Panc1 (cell line): Measurements from ENCODE around the gene ANKRD61. TPM values are rescaled to one million over a fixed set of nuclear protein-coding genes. Genes with fewer than 3 reads are reported as not detected.
"Not testable (repeated sequence)": the region's sequence is repeated elsewhere in the genome, so short reads cannot be mapped to it uniquely, and the experiment has no call there.

Experiments used
- ATAC-seq: fragments of 200-7000 bp; cut with Tn5 transposase; 2 replicates; pipeline ENCODE4 v1.9.1; 2020; ENCODE audit warnings: mild to moderate bottlenecking, moderate library complexity
- BruUV-seq: library from RNA; stranded (reverse); fragments of 400-500 nt; replicated peaks from 2 replicates; lab custom pipeline; 2021; lab: Mats Ljungman, UMichigan
- CTCF ChIA-PET: fragments of 300-600 bp; sonication (Branson Sonifier 250); formaldehyde crosslinking; loops from one replicate; lab custom pipeline; 2022; ENCODE audit warnings: antibody characterized with exemption; lab: Charles Lee
- POLR2A ChIA-PET: fragments of 300-600 bp; sonication (Branson Sonifier 250); formaldehyde crosslinking; loops from one replicate; lab custom pipeline; 2022; ENCODE audit warnings: antibody characterized with exemption; lab: Charles Lee
- DNase-seq: peaks from one replicate; pipeline ENCODE4 v3.0.0-alpha.2; 2010; ENCODE audit warnings: low read depth, low spot score
- H3K27ac ChIP-seq: 2 replicates; pipeline ENCODE4 v1.5.1; 2011; ENCODE audit warnings: mild to moderate bottlenecking, low read length, inconsistent platforms
- H3K27me3 ChIP-seq: fragments of 200-500 bp; sonication (Bioruptor generic); 2 replicates; pipeline ENCODE4 v1.6.0; 2014; ENCODE audit warnings: low read length, inconsistent platforms; ENCODE audit not compliant: control insufficient read depth, insufficient read depth
- H3K36me3 ChIP-seq: fragments of 200-500 bp; sonication (Bioruptor generic); 2 replicates; pipeline ENCODE4 v1.5.1; 2014; ENCODE audit warnings: inconsistent platforms, mild to moderate bottlenecking, low read length, moderate library complexity; ENCODE audit not compliant: control insufficient read depth, insufficient read depth
- H3K4me1 ChIP-seq: 2 replicates; pipeline ENCODE4 v1.5.1; 2011; ENCODE audit warnings: inconsistent platforms, mild to moderate bottlenecking, low read length, moderate library complexity; ENCODE audit not compliant: control insufficient read depth, insufficient read depth
- H3K4me3 ChIP-seq, 2 experiments: 2 replicates each; pipeline ENCODE4 v1.5.1; 2011 to 2012; ENCODE audit warnings: low read depth in 2 of 2, low read length in 2 of 2, mild to moderate bottlenecking in 2 of 2, inconsistent platforms in 1 of 2, moderate library complexity in 1 of 2
- H3K9me3 ChIP-seq: fragments of 200-500 bp; sonication (Bioruptor generic); 2 replicates; pipeline ENCODE4 v1.5.1; 2014; ENCODE audit warnings: low read depth, mild to moderate bottlenecking, inconsistent platforms, low read length, moderate library complexity; ENCODE audit not compliant: control insufficient read depth, insufficient read depth
- POLR2AphosphoS5 ChIP-seq: IDR thresholded peaks from 2 replicates; pipeline ENCODE4 v1.6.1; 2012; ENCODE audit warnings: mild to moderate bottlenecking, low read depth, low read length, moderate library complexity
- REST ChIP-seq, 2 experiments: IDR thresholded peaks; 2 replicates each; pipeline ENCODE4 v1.6.1; 2011 to 2012; ENCODE audit warnings: low read depth in 2 of 2, control low read depth in 1 of 2, low read length in 1 of 2, mild to moderate bottlenecking in 1 of 2, moderate library complexity in 1 of 2; ENCODE audit not compliant: insufficient read depth in 1 of 2
- SIN3A ChIP-seq: IDR thresholded peaks from 2 replicates; pipeline ENCODE4 v1.6.1; 2012; ENCODE audit warnings: low read depth, mild to moderate bottlenecking, low read length, moderate library complexity, borderline replicate concordance; ENCODE audit not compliant: insufficient read depth
- TCF7L2 ChIP-seq: IDR thresholded peaks from 2 replicates; pipeline ENCODE4 v1.6.1; 2011; ENCODE audit warnings: mild to moderate bottlenecking, low read depth, low read length, inconsistent platforms
- in situ Hi-C: cut with HindIII; loops from 2 replicates; pipeline ENCODE4 v1.10.0; 2016; ENCODE audit warnings: low sequenced_read_pairs, low pct_unique_long_range_greater_than_20kb
- intact Hi-C: fragments of 100-400 bp; cut with micrococcal nuclease; formaldehyde crosslinking; loops from one replicate; pipeline ENCODE4 v1.10.0; 2022; ENCODE audit not compliant: unreplicated experiment
- total RNA-seq: library from RNA; stranded (reverse); gene quantifications from one replicate; pipeline ENCODE4 v1.2.1, GENCODE V29; 2021; ENCODE audit not compliant: unreplicated experiment
- TF ChIP-seq, protein P1 (sequence below): fragments of 450-650 bp; IDR thresholded peaks from 2 replicates; pipeline ENCODE4 v1.5.1; 2017; ENCODE audit warnings: mild to moderate bottlenecking

The ANKRD61 gene
- total RNA-seq, 1 experiment from 2014 or later, result 0.18 TPM

DNA sequence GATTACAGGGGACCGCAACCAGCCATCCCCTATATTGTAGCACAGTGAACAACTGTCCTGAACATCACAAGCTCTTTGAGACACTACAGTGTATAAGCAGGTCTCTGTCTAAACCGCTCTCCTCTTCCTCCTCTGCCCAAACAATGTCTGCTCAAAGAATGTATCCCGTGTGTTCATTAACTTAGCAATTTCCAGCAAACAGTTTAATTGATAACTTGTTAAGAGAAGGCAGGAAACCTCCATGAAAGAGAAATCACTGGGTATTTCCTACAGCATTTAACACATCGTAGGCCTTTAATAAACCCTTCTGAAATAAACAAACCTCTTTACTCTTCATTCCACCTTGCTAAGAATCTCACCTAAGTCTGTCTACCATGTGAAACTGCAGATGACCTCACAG lies 23.8 kb upstream of the ANKRD61 start:
- H3K36me3 ChIP-seq, result peaks cover 11% of the 10 kb centered on the region; the same call in 1 of the 2 replicates
- peak overlapping the region; percentile 74 to 87; a peak in 3 of 4 replicates for H3K4me3 ChIP-seq
- ATAC-seq (no peak), DNase-seq (no peak)
- CTCF ChIA-PET, result interaction anchor here (0.6 kb wide), 1 partner anchor 10 kb away, joined by 5 read pairs; no protein-coding TSS in a partner anchor
- peak overlapping the region; percentile 85 for H3K27ac ChIP-seq
- POLR2A ChIA-PET, result interaction anchor here (0.7 kb wide), 2 partner anchors 171 to 522 kb away, joined by 8 read pairs; no protein-coding TSS in a partner anchor
- intact Hi-C loops (no loop called here), in situ Hi-C loops (no loop called here)
- H3K4me1 ChIP-seq, result peaks cover 24% of the 10 kb centered on the region; the same call in 1 of the 2 replicates
- no peaks in the 10 kb centered on the region for H3K9me3 ChIP-seq
- no TSS peak for BruUV-seq
- TF ChIP-seq TCF7L2, result no peak
- TF ChIP-seq, protein P1, sequence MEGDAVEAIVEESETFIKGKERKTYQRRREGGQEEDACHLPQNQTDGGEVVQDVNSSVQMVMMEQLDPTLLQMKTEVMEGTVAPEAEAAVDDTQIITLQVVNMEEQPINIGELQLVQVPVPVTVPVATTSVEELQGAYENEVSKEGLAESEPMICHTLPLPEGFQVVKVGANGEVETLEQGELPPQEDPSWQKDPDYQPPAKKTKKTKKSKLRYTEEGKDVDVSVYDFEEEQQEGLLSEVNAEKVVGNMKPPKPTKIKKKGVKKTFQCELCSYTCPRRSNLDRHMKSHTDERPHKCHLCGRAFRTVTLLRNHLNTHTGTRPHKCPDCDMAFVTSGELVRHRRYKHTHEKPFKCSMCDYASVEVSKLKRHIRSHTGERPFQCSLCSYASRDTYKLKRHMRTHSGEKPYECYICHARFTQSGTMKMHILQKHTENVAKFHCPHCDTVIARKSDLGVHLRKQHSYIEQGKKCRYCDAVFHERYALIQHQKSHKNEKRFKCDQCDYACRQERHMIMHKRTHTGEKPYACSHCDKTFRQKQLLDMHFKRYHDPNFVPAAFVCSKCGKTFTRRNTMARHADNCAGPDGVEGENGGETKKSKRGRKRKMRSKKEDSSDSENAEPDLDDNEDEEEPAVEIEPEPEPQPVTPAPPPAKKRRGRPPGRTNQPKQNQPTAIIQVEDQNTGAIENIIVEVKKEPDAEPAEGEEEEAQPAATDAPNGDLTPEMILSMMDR, result no peak
- TF ChIP-seq REST (IDR thresholded peaks at IDR 0.05; ENCODE audit: insufficient read depth in 1 of 2, low read depth in 2 of 2, low read length in 1 of 2), result no peak
- TF ChIP-seq POLR2AphosphoS5, result no peak
- TF ChIP-seq SIN3A, result no peak
- no peaks in the 10 kb centered on the region for H3K27me3 ChIP-seq

- CTCF ChIA-PET, result interaction anchor here (0.6 kb wide), 3 partner anchors 11 to 820 kb away, joined by 5 to 9 read pairs (median 8); no protein-coding TSS in a partner anchor
- intact Hi-C loops, result not testable (repeated sequence)
Observed at GRCh38 chr7:6007835-6008590, 23.2 kb upstream of the ANKRD61 start.

More at GRCh38 chr7:6007835-6008590, 23.2 kb upstream of the ANKRD61 start:
- H3K4me3 ChIP-seq, result peak overlapping the region; percentile 74 to 87
- in situ Hi-C loops, BruUV-seq, ATAC-seq, DNase-seq, H3K27me3 ChIP-seq, H3K9me3 ChIP-seq: not testable (repeated sequence)
- H3K36me3 ChIP-seq, result peaks cover 11% of the 10 kb centered on the region; the same call in 1 of the 2 replicates
- POLR2A ChIA-PET, result interaction anchor here (0.6 to 0.7 kb wide), 4 partner anchors 33 to 522 kb away, joined by 8 to 10 read pairs (median 9); no protein-coding TSS in a partner anchor
- H3K27ac ChIP-seq, result peak overlapping the region; percentile 85
- H3K4me1 ChIP-seq, result peaks cover 24% of the 10 kb centered on the region; the same call in 1 of the 2 replicates
